HepG2 (cell line): ENCODE data around the gene SPTBN4. TPM values are rescaled to one million over a fixed set of nuclear protein-coding genes. Genes with fewer than 3 reads are reported as not detected.

Experiments used
- ELF3 ChIP-seq: IDR thresholded peaks from 2 replicates; pipeline ENCODE4 v1.6.1; 2016; ENCODE audit warnings: missing genetic modification reagents, missing compliant biosample characterization
- FOXA3 ChIP-seq: IDR thresholded peaks from 2 replicates; pipeline ENCODE4 v1.6.1; 2016; ENCODE audit warnings: missing genetic modification reagents, missing compliant biosample characterization
- FOXC1 ChIP-seq: sonication (generic); formaldehyde crosslinking; IDR thresholded peaks from 2 replicates; pipeline ENCODE4 v1.8.0; 2022; ENCODE audit warnings: mild to moderate bottlenecking, missing genetic modification reagents, borderline replicate concordance
- HIC2 ChIP-seq: sonication (generic); formaldehyde crosslinking; IDR thresholded peaks from 2 replicates; pipeline ENCODE4 v1.9.0; 2022; ENCODE audit warnings: low read depth, missing genetic modification reagents
- JUNB ChIP-seq: sonication (generic); formaldehyde crosslinking; IDR thresholded peaks from 2 replicates; pipeline ENCODE4 v1.8.0; 2022; ENCODE audit warnings: missing genetic modification reagents, mild to moderate bottlenecking, borderline replicate concordance
- MAFF ChIP-seq: IDR thresholded peaks from 2 replicates; pipeline ENCODE4 v1.6.1; 2011; ENCODE audit warnings: low read depth, low read length, improper control_type of control experiment
- MED8 ChIP-seq: sonication (generic); formaldehyde crosslinking; IDR thresholded peaks from 2 replicates; pipeline ENCODE4 v1.8.1; 2023; ENCODE audit warnings: mild to moderate bottlenecking, missing genetic modification reagents; ENCODE audit not compliant: insufficient replicate concordance
- MIER3 ChIP-seq: IDR thresholded peaks from 2 replicates; pipeline ENCODE4 v1.6.1; 2016; ENCODE audit warnings: missing compliant biosample characterization, borderline replicate concordance
- NAIF1 ChIP-seq: sonication (generic); formaldehyde crosslinking; IDR thresholded peaks from 2 replicates; pipeline ENCODE4 v1.5.0; 2020; ENCODE audit warnings: mild to moderate bottlenecking, missing genetic modification reagents, borderline replicate concordance
- NFIC ChIP-seq: IDR thresholded peaks from 2 replicates; pipeline ENCODE4 v1.6.1; 2012; ENCODE audit warnings: mild to moderate bottlenecking, low read length, inconsistent platforms
- PRDM10 ChIP-seq: sonication (generic); formaldehyde crosslinking; IDR thresholded peaks from 2 replicates; pipeline ENCODE4 v1.4.0; 2020; ENCODE audit warnings: low read depth, missing genetic modification reagents
- SAP130 ChIP-seq: IDR thresholded peaks from 2 replicates; pipeline ENCODE4 v1.6.1; 2016; ENCODE audit warnings: low read depth
- SPEN ChIP-seq: sonication (generic); formaldehyde crosslinking; IDR thresholded peaks from 2 replicates; pipeline ENCODE4 v1.5.1; 2020; ENCODE audit warnings: low read depth, mild to moderate bottlenecking, missing genetic modification reagents
- TEAD3 ChIP-seq: optimal IDR thresholded peaks from 2 replicates; pipeline ENCODE3; 2016; ENCODE audit warnings: borderline replicate concordance
- TP53 ChIP-seq: sonication (generic); formaldehyde crosslinking; conservative IDR thresholded peaks from 2 replicates; pipeline ENCODE4 v1.4.0; 2020; ENCODE audit warnings: missing genetic modification reagents
- ZFP90 ChIP-seq: sonication (generic); formaldehyde crosslinking; IDR thresholded peaks from 2 replicates; pipeline ENCODE4 v1.8.0; 2022; ENCODE audit warnings: missing genetic modification reagents, mild to moderate bottlenecking, inconsistent platforms, borderline replicate concordance
- ZNF136 ChIP-seq: sonication (generic); formaldehyde crosslinking; IDR thresholded peaks from 2 replicates; pipeline ENCODE4 v1.8.1; 2022; ENCODE audit warnings: low read depth, mild to moderate bottlenecking, moderate library complexity, missing genetic modification reagents
- ZNF17 ChIP-seq: sonication (generic); formaldehyde crosslinking; IDR thresholded peaks from 2 replicates; pipeline ENCODE4 v1.5.0; 2020; ENCODE audit warnings: mild to moderate bottlenecking, missing genetic modification reagents
- ZNF614 ChIP-seq: IDR thresholded peaks from 2 replicates; pipeline ENCODE4 v1.6.1; 2018; ENCODE audit warnings: missing biosample characterization, missing genetic modification reagents, inconsistent platforms, borderline replicate concordance
- polyA plus RNA-seq, 8 experiments: library from polyadenylated mRNA; depleted of rRNA in 3 of 8; stranded (reverse) in 7 of 8; unstranded in 1 of 8; fragments of >200 nt; fragmentation: Illumina TruSeq in 4 of 8; extraction: Trizol in 4 of 8; gene quantifications; 2 replicates each; pipeline versions ENCODE4 v1.2.1 to v1.2.3, GENCODE V29; 2011 to 2016; ENCODE audit warnings: low read depth in 4 of 8, missing spikeins in 1 of 8, mixed read lengths in 1 of 8; ENCODE audit not compliant: insufficient read depth in 1 of 8
- total RNA-seq, 5 experiments: library from RNA; depleted of rRNA; stranded (reverse); fragments of >200 nt; fragmentation: Illumina TruSeq; extraction: Trizol; gene quantifications; 2 replicates each; pipeline ENCODE4 v1.2.3, GENCODE V29; 2016; ENCODE audit warnings: low read depth in 1 of 5
- TF ChIP-seq, protein P1 (sequence below): sonication (generic); formaldehyde crosslinking; IDR thresholded peaks from 2 replicates; pipeline ENCODE4 v1.5.1; 2020; ENCODE audit warnings: mild to moderate bottlenecking, missing genetic modification reagents, borderline replicate concordance
- TF ChIP-seq, protein P2 (sequence below): IDR thresholded peaks from 2 replicates; pipeline ENCODE4 v1.6.1; 2018; ENCODE audit warnings: missing genetic modification reagents, mild to moderate bottlenecking, missing compliant biosample characterization

SPTBN4 gene
- total and polyA plus RNA-seq, 2 of the 13 experiments (the other 11 are each of a cell fraction or from before 2014, with no cell fraction given): 0.11 TPM

DNA sequence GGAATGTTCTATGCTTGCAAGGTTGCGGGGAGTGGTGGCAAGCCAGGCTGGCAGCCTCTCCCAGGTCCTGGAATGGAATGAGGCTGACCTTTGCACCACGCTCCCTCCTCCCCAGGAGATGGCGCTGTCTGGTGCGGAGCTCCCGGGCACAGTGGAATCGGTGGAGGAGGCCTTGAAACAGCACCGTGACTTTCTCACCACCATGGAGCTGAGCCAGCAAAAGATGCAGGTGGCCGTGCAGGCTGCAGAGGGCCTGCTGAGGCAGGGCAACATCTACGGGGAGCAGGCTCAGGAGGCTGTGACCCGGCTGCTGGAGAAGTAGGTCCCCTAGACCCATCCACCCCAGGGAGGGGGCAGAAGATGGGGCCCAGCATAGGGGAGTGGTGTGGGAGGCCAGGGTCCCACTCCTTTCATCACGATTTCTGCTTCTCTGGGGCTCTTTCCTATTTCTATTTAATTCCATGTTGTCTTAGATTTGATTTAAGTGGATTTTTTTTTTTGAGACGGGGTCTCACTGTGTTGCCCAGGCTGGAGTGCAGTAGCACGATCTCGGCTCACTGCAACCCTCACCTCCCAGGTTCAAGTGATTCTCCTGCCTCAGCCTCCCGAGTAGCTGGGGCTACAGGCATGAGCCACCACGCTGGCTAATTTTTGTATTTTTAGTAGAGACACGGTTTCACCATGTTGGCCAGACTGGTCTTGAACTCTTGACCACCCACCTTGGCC, 56.7 kb downstream of the SPTBN4 start (continued):
- TF ChIP-seq, protein P1, sequence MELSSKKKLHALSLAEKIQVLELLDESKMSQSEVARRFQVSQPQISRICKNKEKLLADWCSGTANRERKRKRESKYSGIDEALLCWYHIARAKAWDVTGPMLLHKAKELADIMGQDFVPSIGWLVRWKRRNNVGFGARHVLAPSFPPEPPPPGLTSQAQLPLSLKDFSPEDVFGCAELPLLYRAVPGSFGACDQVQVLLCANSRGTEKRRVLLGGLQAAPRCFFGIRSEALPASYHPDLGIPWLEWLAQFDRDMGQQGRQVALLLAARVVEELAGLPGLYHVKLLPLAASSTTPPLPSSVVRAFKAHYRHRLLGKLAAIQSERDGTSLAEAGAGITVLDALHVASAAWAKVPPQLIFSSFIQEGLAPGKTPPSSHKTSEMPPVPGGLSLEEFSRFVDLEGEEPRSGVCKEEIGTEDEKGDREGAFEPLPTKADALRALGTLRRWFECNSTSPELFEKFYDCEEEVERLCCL (CRISPR knock-in tag): no peak
- TF ChIP-seq ZNF614: peak; percentile 31; the same call in 1 of the 2 replicates
- no peak for TF ChIP-seq ZNF17 (CRISPR knock-in tag)
- 0 out of 2 replicates have a peak, but pooled peaks have one; percentile 18 for TF ChIP-seq FOXA3 (CRISPR knock-in tag)
- no peak for TF ChIP-seq JUNB (CRISPR knock-in tag)
- TF ChIP-seq MAFF: peak; percentile 63
- TF ChIP-seq FOXC1 (CRISPR knock-in tag): no peak
- TF ChIP-seq, protein P2, sequence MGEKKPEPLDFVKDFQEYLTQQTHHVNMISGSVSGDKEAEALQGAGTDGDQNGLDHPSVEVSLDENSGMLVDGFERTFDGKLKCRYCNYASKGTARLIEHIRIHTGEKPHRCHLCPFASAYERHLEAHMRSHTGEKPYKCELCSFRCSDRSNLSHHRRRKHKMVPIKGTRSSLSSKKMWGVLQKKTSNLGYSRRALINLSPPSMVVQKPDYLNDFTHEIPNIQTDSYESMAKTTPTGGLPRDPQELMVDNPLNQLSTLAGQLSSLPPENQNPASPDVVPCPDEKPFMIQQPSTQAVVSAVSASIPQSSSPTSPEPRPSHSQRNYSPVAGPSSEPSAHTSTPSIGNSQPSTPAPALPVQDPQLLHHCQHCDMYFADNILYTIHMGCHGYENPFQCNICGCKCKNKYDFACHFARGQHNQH (CRISPR knock-in tag): 0 out of 2 replicates have a peak, but pooled peaks have one; percentile 17
- no peak for TF ChIP-seq NAIF1 (CRISPR knock-in tag)
- TF ChIP-seq TEAD3 (CRISPR knock-in tag): peak; percentile 88
- no peak for TF ChIP-seq MED8 (CRISPR knock-in tag)
- no peak for TF ChIP-seq ZNF136 (CRISPR knock-in tag)
- TF ChIP-seq NFIC: no peak
- 0 out of 2 replicates have a peak, but pooled peaks have one; percentile 31 for TF ChIP-seq SPEN (CRISPR knock-in tag)
- peak; percentile 42; the same call in 1 of the 2 replicates for TF ChIP-seq MIER3 (CRISPR knock-in tag)
- TF ChIP-seq ELF3 (CRISPR knock-in tag): peak; percentile 37; the same call in 1 of the 2 replicates
- peak; percentile 41; the same call in 1 of the 2 replicates for TF ChIP-seq SAP130 (CRISPR knock-in tag)
- TF ChIP-seq PRDM10: peak; percentile 79
- TF ChIP-seq HIC2: peak; percentile 63; the same call in 1 of the 2 replicates
- no peak for TF ChIP-seq TP53 (CRISPR knock-in tag)
- 0 out of 2 replicates have a peak, but pooled peaks have one; percentile 29 for TF ChIP-seq ZFP90 (CRISPR knock-in tag)
